ENCODE measurements around the gene GPT2.
"Not testable (repeated sequence)": the region's sequence is repeated elsewhere in the genome, so short reads cannot be mapped to it uniquely, and the experiment has no call there.

GPT2 gene

DNA sequence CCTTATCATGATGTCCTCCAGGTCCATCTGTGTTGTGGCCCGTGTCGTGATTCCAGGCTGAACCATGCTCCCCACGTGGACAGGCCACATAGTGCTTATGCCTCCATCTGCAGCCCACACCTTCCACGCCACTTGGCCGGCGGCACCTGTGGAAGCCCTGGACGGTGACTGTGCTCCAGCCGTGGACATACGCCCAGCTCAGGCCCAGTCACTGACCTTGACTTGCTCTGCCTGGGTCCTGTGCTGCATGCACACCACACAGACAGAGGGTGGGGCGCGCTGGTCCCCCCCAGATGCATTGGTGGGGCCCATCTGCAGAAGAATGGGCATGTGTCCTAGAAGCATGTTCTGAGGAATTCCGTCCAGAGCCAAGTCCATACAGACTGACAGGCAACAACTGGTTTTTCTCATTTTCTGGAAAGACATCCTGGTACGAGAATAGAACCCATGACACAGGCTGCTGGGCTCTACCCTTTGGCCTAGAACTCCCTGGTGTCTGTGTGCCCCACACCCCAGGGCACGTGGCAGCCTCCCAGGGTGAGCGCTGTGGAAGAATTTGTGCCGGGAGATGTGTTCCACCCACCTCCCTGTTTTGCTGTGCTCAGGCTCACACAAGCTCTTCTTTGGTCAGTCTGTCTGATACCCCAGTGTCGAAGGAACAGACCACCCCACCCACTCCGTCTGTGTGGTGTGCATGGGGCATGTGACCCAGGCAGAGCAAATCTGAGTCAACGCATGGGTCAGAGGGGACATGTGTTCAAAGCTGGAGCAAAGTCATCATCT is 39.5 kb downstream of the GPT2 start:
- DNase-seq (ENCODE audit: low spot score) = no peak

- no peak for DNase-seq (ENCODE audit: low spot score)
Measured at GRCh38 chr16:46924402-46924801, 40.2 kb downstream of the GPT2 start.

GRCh38 chr16:46926470-46927225 is 42.5 kb downstream of the GPT2 start:
- DNase-seq (ENCODE audit: low spot score) = no peak

- no peak for DNase-seq (ENCODE audit: low spot score)
Measured at GRCh38 chr16:46927273-46927672, 43.1 kb downstream of the GPT2 start.

DNA sequence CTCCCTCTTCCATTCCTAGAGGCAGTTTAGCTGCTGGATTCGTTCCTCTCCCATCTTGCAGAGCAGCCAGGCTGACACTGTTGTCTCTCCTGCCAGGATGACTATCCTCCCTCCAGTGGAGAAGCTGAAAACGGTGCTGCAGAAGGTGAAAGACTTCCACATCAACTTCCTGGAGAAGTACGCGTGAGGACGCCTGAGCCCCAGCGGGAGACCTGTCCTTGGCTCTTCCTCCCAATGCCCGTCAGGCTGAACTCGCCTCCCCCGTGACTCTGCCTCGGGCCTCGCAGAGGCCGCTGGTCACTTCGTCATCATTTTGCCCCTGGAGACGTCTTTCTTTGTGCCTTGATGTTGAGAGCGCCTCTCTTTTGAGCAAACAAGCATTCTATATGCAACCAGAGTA is 44.6 kb downstream of the GPT2 start:
- DNase-seq (ENCODE audit: low spot score) = no peak

DNA sequence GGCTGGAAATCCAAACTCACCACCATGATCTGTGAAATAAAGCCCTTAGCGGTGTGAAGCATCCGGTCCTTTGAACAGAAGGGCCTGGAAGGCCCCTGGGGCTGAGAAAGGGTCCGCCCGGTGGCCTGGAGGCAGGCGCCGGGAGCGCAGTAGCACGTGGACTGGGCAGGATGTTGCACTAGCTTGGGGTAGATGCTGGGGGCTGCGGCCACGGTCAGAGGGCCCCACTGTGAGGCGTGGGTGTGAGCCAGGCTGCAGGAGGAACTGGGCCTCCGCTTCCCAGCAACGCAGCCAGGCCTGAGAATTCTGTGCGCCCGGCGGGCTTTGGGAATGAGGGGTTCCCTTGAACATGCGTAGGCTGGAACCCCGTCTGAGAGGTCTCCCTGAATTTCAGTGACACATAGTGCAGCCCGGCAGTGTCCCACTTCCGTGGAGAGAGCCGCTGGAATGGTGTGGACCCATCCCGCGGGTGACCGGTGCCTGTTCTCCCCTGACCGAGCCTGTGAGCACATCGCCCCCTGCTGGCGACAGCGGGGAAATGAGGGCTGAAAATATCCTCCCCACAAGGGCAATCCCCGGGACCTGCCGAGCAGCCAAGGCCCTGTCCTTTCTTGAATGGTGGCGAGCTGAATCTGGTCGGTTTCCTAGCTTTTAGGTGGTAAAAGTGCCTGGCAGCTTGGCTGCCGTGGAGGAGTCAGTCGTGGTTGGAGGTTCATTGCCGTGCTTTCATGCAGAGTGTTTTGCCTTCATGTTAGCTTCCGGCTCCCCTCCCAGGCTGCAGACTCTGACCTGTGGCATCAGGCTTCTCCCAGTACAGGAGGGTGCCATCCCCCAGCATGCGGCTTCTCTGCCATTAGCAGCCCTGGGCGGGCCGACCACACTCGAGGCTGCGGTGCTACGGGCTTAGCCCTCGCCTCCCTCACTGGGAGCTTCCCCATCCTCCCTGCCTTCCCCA is 45.5 kb downstream of the GPT2 start:
- DNase-seq (ENCODE audit: low spot score) = peak; percentile 68

- DNase-seq (ENCODE audit: low spot score) = no peak
Measured at GRCh38 chr16:46930861-46931260, 46.7 kb downstream of the GPT2 start.

DNA sequence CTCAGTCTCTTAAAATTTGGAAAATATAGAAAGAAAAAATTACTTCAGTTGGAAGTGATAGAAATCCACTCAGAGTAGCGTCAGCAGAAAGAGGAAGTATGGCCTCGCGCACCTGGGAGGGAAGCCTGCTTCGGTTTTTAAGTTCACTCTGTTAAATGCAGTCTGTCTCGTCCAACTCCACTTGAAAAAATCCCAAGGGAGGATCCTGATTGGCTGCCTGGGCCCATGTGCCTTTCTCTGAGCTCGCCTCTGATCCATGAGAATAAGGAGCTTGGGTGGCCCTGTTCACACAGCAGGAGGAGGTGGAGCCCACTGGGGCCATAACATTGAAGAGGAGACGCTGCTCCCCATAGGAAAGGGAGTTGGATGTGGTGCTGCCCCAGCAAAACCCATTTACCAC is 48.6 kb downstream of the GPT2 start:
- DNase-seq (ENCODE audit: low spot score) = no peak

GRCh38 chr16:46937536-46937935 is 53.4 kb downstream of the GPT2 start:
- DNase-seq (ENCODE audit: low spot score) = no peak

- not testable (repeated sequence) for DNase-seq (ENCODE audit: low spot score)
Measured at GRCh38 chr16:46944713-46945112, 60.6 kb downstream of the GPT2 start.

GRCh38 chr16:46947900-46948547 is 63.9 kb downstream of the GPT2 start:
- peak; percentile 27 for DNase-seq (ENCODE audit: low spot score)

DNA sequence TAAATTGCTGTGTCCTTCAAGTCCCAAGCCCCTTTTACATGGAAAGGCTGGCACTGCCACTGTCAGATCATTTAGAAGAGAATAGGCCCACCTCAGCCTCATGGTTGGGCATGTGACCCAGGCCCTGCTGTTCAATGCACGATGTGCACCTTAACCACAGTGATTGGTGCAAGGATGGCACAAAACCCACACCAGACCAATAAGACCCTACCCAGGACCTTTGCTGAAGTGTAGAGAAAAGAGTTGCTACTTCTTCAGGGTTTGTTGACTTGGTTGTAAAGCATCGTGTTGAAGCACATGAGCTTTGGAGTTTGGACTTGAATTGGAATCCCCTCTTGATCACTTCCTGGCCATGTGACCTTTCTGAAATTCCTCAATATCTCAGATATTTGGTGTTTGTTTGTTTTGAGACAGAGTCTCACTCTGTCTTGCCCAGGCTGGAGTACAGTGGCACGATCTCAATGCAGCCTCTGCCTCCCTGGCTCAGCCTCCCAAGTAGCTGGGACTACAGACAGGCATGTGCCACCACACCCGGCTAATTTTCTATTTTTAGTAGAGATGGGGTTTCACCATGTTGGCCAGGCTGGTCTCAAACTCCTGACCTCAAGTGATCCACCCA is 64.5 kb downstream of the GPT2 start:
- no peak for DNase-seq (ENCODE audit: low spot score)

DNA sequence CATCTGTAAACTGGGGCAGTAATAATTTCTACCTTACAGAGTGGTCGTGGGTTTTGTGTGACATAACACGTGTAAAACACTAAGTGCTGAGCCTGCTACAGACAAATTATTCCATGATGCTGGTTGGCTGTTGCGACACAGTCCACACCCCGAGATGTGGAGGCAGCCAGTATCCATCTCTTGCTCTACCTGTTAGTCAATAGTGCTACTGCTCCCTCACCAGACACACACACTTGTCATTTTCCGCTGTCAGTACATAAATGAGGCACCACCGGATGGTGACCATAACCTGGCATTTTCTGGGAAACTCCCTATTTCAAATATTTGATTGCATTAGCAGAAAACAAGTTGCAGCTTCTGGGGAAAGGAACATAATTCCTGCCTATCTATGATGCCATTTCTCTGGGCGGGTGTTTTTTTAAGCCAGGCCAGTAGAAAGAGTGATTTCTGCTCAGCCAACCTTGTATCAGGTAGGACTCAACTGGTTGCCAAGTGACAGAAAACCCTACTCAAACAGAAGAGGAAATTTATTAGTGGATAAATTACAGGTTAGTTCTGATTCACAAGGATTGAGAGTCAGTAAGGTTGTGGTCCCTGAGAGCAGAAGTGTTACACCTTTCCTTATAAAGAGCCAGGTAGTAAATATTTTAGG is 65.2 kb downstream of the GPT2 start:
- DNase-seq (ENCODE audit: low spot score) = no peak

GRCh38 chr16:46950009-46950408 is 65.8 kb downstream of the GPT2 start:
- DNase-seq (ENCODE audit: low spot score) = no peak

GRCh38 chr16:46954562-46954961 is 70.4 kb downstream of the GPT2 start:
- DNase-seq (ENCODE audit: low spot score) = no peak

DNA sequence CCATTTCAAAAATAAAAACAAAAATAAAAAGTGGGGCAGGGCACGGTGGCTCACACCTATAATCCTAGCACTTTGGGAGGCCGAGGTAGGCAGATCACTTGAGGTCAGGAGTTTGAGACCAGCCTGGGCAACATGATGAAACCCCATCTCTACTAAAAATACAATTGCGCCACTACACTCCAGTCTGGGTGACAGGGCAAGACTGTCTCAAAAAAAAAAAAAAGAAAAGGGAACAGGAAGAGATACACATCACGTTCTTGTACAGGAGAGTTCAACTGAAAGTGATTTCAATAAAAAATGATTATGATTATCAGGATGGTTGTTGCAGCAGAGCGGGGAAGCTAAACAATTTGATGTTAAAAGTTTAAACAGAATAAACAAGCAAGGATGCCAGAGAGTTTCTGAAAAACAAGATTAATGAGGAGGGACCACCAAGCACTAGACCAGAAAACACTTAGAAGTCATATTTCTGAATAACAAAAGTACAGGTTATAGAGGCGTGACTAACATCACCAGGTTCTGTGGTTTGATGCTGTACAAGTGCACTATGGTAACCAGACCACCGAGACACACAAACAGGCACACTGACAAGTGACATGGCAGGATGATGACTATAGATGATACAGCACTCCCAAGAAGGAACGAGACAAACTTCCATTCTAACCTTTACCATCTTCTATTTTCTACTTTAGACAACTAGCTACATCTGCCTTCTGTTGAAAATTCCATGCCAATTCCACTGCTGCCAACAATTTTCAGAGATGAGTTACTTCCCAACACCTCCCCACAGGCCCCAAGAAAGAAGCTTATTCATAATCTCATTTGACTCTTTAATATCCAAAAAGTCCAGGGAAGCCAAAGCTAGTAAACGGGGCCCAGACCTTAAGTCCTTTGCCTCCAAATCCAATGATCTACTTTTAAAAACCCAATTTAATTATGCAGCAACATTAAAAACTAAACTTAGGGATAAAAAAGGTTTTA is 77.5 kb downstream of the GPT2 start:
- DNase-seq (ENCODE audit: low spot score) = no peak

DNA sequence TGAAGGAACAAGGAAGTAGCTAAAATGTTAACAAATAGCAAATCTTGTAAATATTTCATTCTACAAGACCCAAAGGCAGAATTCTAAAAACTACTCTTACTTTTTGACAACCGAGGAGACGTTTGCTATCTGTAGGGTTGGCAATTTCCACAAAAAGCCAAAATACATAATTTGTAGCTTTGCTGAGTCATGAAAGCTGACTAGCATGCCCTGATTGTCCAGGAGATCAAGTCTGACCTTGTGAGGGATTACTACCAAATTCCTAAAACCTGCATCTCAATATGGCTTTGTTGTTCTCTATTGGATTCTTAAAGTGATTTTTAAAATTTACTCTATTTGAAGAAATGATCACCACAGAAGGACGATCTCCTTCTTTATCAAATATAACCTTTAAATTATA is 78.5 kb downstream of the GPT2 start:
- no peak for DNase-seq (ENCODE audit: low spot score)

DNA sequence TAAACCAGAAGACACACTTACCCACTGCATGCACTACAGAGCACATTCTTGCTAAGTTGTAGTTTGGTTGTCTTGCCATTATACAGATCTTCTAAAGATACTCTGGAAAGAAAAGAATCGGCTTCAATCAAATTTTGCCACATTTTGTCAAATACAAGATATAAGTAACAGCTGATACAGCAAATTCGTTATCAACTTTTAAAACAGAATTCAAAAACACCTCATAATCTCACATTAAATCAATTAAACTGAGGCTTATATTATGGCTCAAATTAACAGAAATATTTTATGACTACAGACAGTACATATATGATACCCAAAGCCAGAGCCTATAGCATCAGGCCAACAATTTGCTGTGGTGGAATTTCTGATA is 83.9 kb downstream of the GPT2 start:
- no peak for DNase-seq (ENCODE audit: low spot score)

GRCh38 chr16:46970089-46970488 is 85.9 kb downstream of the GPT2 start:
- no peak for DNase-seq (ENCODE audit: low spot score)

- DNase-seq (ENCODE audit: low spot score) = no peak
Measured at GRCh38 chr16:46971271-46971670, 87.1 kb downstream of the GPT2 start.

Measured in HuH-7.5 (cell line).